NCI-H2196 (cell line): ENCODE measurements around the gene BAMBI.

Source experiments
- DNase-seq: peaks from one replicate; lab custom pipeline; 2025; ENCODE audit not compliant: unreplicated experiment; lab: John Stamatoyannopoulos, UW

The BAMBI gene

DNA sequence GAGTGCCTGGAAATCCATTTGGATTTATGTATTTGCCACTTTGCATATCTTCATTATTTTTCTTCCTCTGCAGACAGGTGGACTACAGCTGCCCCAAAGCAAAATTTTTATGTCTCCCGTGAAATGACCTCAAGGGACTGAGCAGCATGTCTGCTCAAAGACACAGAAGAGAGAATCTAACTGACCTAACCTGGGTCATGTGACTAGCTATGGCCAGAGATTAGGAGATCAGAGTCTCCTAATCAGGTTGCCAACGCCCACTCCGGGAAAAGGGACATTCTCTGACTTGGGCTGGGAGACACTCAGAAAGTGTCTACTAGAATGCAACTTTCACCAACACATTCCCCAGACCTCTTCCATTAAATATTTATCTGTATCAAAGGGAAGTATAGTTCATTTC, 2.5 kb upstream of the BAMBI start:
- DNase-seq: no peak

DNA sequence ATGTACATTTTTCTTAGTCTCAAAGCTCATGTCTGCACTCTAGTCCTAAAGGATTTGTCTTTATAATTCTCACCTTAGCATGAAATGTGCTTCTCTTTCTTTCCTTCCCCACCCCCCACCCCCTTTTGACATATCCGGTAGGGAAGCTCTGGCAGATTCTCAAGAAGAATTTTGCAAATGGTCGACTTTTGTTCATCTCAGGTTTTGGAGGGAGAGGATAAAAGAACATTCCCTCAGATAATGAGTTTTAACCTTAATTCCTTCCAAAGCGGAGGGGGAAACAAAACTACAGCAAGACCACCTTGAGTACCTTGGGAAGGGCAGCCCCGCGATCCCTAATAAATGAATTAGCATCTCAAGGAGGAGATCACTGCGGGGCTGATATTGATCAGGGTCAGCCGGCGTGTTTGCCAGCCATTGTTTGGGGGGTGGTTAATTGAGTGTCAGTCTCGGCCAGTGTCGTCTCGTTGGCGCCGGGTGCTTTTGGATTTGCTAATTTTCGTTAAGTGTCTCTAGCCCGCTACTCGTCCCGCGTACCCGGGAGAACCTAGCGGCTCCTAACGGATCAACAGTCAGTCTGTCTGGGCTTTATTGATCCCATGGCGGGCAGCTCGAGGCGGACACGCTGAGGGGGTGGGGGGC, 874 bp upstream of the BAMBI start:
- no peak for DNase-seq

DNA sequence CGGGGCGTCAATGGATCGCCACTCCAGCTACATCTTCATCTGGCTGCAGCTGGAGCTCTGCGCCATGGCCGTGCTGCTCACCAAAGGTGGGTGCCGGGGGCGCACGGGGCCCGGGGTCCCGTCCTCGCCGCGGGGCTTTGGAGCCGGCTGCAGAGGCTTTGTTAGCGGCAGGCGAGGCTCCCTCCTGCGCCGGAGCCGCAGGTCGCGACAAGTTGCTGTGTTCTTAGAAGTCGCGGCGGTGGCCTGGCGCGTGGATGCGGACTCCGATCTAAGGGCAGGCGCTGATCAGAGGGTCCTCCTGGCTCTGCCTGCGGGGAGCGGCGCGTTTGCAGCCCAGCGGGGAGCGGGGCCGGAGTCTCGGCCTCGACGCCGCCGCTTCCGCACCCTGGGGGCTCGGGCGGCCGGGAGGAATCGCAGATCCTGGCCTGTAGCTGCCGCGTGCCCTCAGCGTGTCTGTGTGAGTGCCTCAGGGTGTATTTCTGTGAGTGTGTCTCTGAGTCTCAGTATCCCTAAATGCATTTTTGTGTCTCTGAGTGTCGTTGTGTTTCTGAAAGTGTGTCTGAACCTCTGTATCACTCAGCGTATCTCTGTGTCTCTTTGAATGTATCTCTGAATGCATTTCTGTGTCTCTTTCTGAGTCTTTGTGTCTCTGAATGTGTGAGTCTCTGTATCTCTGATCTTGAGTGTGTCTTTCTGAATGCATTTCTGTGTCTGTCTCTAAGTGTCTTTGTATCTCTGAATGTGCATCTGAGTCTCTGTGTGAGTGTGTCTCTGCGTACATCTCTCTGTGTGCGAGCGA, 766 bp downstream of the BAMBI start:
- DNase-seq: no peak

DNA sequence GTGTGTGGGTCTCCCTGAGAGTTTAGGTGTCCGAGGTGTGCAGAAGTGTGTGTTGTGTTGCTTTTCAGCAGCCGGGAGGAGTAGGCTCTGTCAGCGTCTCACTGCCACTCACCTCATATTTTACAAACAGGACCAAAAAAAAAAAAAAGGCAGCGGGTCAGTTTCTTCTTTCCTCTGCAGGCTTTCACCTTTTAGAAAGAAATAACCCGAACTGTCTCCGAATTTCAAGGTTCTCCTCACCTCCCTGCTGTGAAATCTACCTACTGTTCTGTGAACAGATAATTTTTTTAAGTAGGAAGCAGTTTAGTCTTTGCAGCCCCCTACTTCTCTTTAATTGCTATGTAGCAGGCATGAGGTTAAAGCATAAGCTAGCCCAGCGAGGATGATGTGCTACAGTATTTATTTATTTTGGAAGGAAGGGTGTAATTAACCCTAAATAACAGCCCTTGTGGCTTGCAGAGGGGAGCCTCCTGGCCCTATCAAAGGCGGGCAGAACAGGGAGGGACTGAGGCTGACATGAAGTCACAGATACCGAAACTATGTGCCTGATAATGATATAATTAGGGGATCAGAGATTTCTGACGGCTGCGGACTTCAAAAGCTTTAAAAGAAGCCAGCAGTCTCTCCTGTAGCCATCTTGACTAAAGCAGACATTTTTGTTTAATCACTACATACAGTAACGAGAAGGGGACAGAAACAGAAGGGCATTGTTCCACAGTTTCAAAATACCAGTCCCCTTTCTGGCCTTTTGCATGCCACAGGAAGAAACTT, 1.6 kb downstream of the BAMBI start:
- DNase-seq: no peak

GRCh38 chr10:28679581-28680357, 2.4 kb downstream of the BAMBI start:
- no peak for DNase-seq

DNA sequence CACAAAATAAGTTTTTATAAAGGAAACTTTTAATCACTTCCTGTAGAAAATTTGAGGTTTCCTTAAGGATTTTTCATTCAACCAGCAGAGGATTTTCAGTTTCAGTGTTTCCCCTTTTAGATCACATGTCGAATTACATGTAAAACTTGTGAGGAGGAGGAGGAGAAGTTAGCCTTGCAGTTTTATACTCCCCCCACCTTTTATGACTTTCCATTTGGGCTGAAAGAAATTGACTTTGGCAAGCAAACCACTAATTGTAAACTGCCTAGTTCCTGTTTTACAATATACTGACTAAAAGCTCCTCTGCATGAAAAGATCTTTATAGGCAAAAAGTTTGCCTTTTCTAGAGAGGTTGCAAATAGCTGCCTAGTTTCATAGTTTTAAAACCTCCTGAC, 3.0 kb downstream of the BAMBI start:
- DNase-seq: no peak

- DNase-seq: no peak
Measured at GRCh38 chr10:28681291-28681763, 4.0 kb downstream of the BAMBI start.

- DNase-seq: no peak
Measured at GRCh38 chr10:28681928-28682750, 4.8 kb downstream of the BAMBI start.

GRCh38 chr10:28684157-28684985, 7.0 kb downstream of the BAMBI start:
- DNase-seq: no peak

DNA sequence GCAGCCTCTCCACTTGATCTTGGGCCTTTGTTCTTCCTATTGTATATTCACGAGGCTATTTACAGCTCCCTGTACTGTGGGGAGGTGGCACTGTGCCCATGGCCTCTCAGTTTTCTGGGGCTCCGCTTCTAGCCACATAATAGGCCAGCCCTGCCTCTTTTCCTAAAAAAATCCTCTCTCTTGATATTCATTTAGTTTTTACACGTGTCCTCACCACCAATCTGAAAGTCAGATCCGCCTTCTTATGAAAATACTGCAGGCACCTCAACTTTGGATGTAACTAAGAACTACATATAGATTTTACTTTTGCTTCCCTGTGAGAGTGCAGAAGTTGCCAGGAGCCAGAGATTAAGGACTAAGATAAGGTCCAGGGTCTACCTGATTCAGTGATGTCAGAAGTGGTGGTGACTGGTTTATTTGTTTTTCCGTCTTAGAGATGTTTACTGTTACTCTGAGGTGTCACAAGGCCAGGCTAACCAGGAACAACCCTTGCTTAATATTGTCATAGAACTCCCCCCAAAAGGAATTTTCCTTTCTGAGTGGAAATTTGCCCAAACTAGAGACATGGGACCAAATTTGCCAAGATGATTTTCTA, 7.8 kb downstream of the BAMBI start:
- no peak for DNase-seq

DNA sequence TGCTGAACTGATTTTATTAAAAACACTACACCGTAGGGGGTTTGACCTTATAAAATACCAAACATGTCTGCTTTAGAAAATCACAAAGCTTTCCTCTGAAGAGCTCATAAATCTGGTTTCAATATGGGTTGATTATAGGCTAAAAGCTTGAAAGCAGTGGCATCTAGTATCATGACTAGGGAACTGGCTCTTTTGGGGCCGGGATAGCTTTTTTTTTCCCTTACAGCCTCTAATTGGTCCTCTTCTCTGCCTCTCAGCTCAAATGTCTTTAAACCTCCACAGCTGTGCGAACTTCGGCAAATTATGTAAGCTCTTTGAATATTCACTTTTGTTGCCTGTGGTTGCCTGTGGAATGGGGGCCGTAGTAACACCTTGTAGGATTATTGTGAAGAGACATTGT, 8.4 kb downstream of the BAMBI start:
- DNase-seq: no peak

DNA sequence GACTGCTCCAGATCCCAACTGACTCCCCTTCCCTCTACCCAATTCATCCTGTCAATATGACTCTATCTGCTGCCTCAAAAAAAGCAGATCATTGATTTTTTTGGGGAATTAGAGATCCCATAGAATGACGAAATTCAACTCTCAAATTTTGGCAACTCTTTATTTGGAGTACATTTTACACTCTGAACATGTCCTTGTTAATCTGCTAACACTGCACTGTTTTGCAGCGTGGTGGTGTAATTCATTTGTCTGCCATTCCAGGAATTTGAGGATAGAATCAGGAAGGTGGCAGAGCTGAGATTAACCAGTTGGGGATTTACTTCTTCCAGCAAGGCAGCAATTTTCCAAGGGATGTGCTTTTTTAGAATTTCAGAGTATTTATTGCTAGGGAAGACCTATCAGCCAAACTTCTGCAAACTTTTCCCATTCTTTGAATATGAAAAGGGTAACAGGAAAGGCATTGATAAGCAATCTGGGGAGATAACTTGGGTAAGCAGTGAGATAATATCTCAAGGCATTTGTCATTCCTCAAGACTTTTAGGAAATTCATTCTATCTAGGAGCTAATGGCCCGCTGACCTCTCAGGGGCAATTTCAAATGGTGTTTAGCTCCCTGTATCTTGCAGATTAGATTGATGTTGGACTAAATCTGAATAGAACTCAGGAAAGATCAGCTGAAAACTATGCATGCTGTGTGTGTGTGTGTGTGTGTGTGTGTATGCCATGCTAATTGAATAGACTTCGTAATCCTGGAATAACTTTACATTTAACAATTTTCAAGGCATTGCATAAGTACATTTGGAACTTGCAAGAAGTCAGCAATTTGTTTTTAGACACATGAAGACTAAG, 9.7 kb downstream of the BAMBI start:
- DNase-seq: no peak

DNA sequence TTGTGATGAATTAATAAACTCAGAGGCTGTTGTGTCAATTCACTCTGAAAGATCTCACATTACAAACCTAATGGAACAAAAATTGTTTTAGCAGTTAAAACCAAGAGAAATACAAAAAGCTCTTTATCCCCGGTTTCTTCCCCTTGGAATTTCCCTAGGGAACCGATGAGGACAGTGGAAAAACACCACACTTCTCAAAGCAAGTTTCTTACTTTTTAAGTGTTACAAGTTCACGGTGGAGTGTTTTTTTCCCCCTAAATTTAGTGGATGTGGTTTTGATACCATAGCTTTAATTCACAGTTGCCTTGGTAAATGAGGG, 10.3 kb downstream of the BAMBI start:
- no peak for DNase-seq

- no peak for DNase-seq
Measured at GRCh38 chr10:28690545-28690944, 13.2 kb downstream of the BAMBI start.

GRCh38 chr10:28691187-28691694, 13.9 kb downstream of the BAMBI start:
- DNase-seq: no peak

DNA sequence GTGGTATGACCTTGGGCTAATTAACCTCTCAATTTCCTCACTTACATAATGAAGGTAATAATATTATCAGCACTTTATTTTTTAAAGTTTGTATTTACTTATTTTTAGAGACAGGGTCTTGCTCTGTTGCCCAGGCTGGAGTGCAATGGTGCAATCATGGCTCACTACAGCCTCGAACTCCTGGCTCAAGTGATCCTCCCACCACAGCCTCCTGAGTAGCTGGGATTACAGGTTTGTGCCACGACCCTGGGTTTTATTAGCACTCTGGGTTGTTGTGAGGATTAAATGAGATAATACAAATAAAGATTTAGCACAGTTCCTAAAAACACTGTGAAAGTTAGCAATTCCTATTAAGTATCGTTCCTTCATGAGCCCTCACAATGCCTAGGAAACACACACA, 14.7 kb downstream of the BAMBI start:
- no peak for DNase-seq

DNA sequence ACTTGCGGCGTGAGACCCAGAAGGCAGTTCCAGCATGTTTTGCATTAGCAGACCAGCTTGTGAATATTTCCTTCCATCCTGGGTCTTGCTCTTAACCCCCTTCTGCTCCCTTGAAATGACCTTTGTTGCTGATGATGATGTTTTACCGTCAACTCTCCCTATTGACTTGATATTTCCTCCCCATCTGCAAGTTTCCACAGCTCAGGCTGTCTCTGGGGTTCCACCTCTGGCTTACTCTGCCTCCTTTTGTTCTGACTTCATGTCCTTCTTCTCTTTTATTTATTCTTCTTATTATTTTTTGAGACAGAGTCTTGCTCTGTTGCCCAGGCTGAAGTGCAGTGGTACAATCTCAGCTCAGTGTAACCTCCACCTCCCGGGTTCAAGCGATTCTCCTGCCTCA, 17.2 kb downstream of the BAMBI start:
- DNase-seq: no peak

GRCh38 chr10:28698075-28698474, 20.8 kb downstream of the BAMBI start:
- no peak for DNase-seq
